K562 (cell line): ENCODE measurements around the gene OLIG1. TPM values are rescaled to one million over a fixed set of nuclear protein-coding genes. Genes with fewer than 3 reads are reported as not detected.
A peak's percentile ranks its signal among the peaks of the same experiment; 100 is the strongest.

ENCODE experiments used
- ATAC-seq: fragments of 200-7000 bp; cut with Tn5 transposase; 3 replicates; pipeline ENCODE4 v1.9.1; 2020; ENCODE audit warnings: moderate library complexity
- BruUV-seq: library from RNA; stranded (reverse); fragments of 400-500 nt; replicated peaks from 2 replicates; lab custom pipeline; 2021; lab: Mats Ljungman, UMichigan
- CTCF ChIA-PET: fragments of 300-600 bp; formaldehyde crosslinking; extraction: SDS; loops from one replicate; lab custom pipeline; 2021; ENCODE audit warnings: low intra/inter-chr PET ratio; lab: Yijun Ruan, JAX
- POLR2A ChIA-PET: fragments of 300-600, 350-650 bp; sonication (Branson Sonifier 250); formaldehyde crosslinking; extraction: SDS; loops from one replicate; lab custom pipeline; 2021; ENCODE audit warnings: antibody characterized with exemption, inconsistent platforms; lab: Yijun Ruan, JAX
- DNase-seq, 4 experiments: peaks; one replicate each; pipeline versions ENCODE4 v3.0.0 to v3.0.0-alpha.2; 2011 to 2018; ENCODE audit warnings: low spot score in 3 of 4, mixed read lengths in 3 of 4; ENCODE audit errors: extremely low read depth in 1 of 4
- FAIRE-seq: peaks from 2 replicates; lab custom pipeline; 2011; peaks lifted over from hg19 to GRCh38; lab: Jason Lieb, UNC
- H2AFZ ChIP-seq: 2 replicates; pipeline ENCODE4 v1.6.0; 2011; ENCODE audit warnings: low read depth, low read length, control low read depth, inconsistent platforms
- H3K27ac ChIP-seq: fragments of 200-600 bp; 3 replicates; pipeline ENCODE4 v1.8.0; 2011; ENCODE audit warnings: low read depth, mild to moderate bottlenecking, control low read depth, inconsistent platforms, low read length, moderate library complexity, mixed read lengths; ENCODE audit errors: extremely low read depth
- H3K27me3 ChIP-seq, 2 experiments: fragments of 300-600 bp in 1 of 2; 2 replicates in 1 of 2; 3 replicates in 1 of 2; pipeline versions ENCODE4 v1.6.0 to v1.8.0; 2011; ENCODE audit warnings: inconsistent platforms in 2 of 2, low read length in 2 of 2, mild to moderate bottlenecking in 1 of 2, mixed read lengths in 1 of 2, moderate library complexity in 1 of 2; ENCODE audit not compliant: control insufficient read depth in 2 of 2, insufficient read depth in 2 of 2
- H3K36me3 ChIP-seq: fragments of 300-600 bp; 3 replicates; pipeline ENCODE4 v1.8.0; 2011; ENCODE audit warnings: mild to moderate bottlenecking, low read length, inconsistent platforms; ENCODE audit not compliant: control insufficient read depth, insufficient read depth
- H3K4me1 ChIP-seq, 2 experiments: fragments of 200-600 bp in 1 of 2; replicated peaks in 1 of 2; 2 replicates in 1 of 2; 3 replicates in 1 of 2; pipeline versions ENCODE4 v1.5.1 to v1.8.0; 2011; ENCODE audit warnings: inconsistent platforms in 2 of 2, low read length in 2 of 2, mild to moderate bottlenecking in 1 of 2, mixed read lengths in 1 of 2, moderate library complexity in 1 of 2; ENCODE audit not compliant: control insufficient read depth in 2 of 2, insufficient read depth in 2 of 2
- H3K4me2 ChIP-seq: 2 replicates; pipeline ENCODE4 v1.6.1; 2011; ENCODE audit warnings: low read length, control low read depth, inconsistent platforms, mixed read lengths; ENCODE audit not compliant: insufficient read depth
- H3K4me3 ChIP-seq: fragments of 200-600 bp; sonication (generic), shearing (Covaris generic); 2 replicates; pipeline ENCODE4 v1.5.1; 2016; ENCODE audit warnings: control low read depth, inconsistent platforms
- H3K79me2 ChIP-seq: fragments of 200-600 bp; 3 replicates; pipeline ENCODE4 v1.8.0; 2011; ENCODE audit warnings: low read length, inconsistent platforms; ENCODE audit not compliant: control insufficient read depth, insufficient read depth
- H3K9ac ChIP-seq, 2 experiments: 2 replicates each; pipeline versions ENCODE4 v1.6.0 to v1.6.1; 2011; ENCODE audit warnings: low read depth in 2 of 2, low read length in 2 of 2, control low read depth in 1 of 2, inconsistent platforms in 1 of 2, mild to moderate bottlenecking in 1 of 2, mixed read lengths in 1 of 2; ENCODE audit not compliant: insufficient read depth in 1 of 2
- H3K9me1 ChIP-seq: one replicate; pipeline ENCODE4 v1.6.0; 2011; ENCODE audit warnings: inconsistent platforms, mild to moderate bottlenecking, low read length, moderate library complexity; ENCODE audit not compliant: control insufficient read depth, insufficient read depth
- H3K9me3 ChIP-seq: replicated peaks from 2 replicates; pipeline ENCODE4 v1.5.1; 2011; ENCODE audit warnings: low read depth, low read length, inconsistent platforms; ENCODE audit not compliant: control insufficient read depth, insufficient read depth
- H4K20me1 ChIP-seq: replicated peaks from 2 replicates; pipeline ENCODE4 v1.6.1; 2011; ENCODE audit warnings: low read length, inconsistent platforms, mixed read lengths; ENCODE audit not compliant: control insufficient read depth, insufficient read depth
- ATF3 ChIP-seq, 2 experiments: fragments of 450-650 bp in 1 of 2; sonication (generic) in 1 of 2; formaldehyde crosslinking in 1 of 2; IDR thresholded peaks in 1 of 2; conservative IDR thresholded peaks in 1 of 2; 2 replicates each; pipeline versions ENCODE4 v1.6.1 to v1.8.1; 2016 to 2023; ENCODE audit warnings: mild to moderate bottlenecking in 2 of 2, moderate library complexity in 2 of 2, inconsistent platforms in 1 of 2, missing genetic modification reagents in 1 of 2
- CTCF ChIP-seq, 3 experiments: IDR thresholded peaks in 2 of 3; conservative IDR thresholded peaks in 1 of 3; 2 replicates each; pipeline ENCODE4 v1.5.1; 2011 to 2012; ENCODE audit warnings: low read length in 3 of 3, mild to moderate bottlenecking in 3 of 3, control low read depth in 2 of 3, improper control_type of control experiment in 1 of 3, inconsistent platforms in 1 of 3, low read depth in 1 of 3, mixed read lengths in 1 of 3, moderate library complexity in 1 of 3; ENCODE audit not compliant: insufficient read depth in 2 of 3
- HMBOX1 ChIP-seq: sonication (generic); IDR thresholded peaks from 2 replicates; pipeline ENCODE4 v1.6.1; 2016
- ZNF507 ChIP-seq: conservative IDR thresholded peaks from 2 replicates; pipeline ENCODE4 v1.6.1; 2017; ENCODE audit warnings: missing genetic modification characterization, missing compliant biosample characterization
- WGBS: fragments of 100-300 bp; shearing (Covaris generic); methylation state at CpG from one replicate; pipeline ENCODE4 v1.1.6; 2016; ENCODE audit warnings: low coverage, mixed read lengths; ENCODE audit not compliant: insufficient coverage; ENCODE audit errors: missing lambda C conversion rate; 5-methylcytosine and 5-hydroxymethylcytosine counted together
- in situ Hi-C: fragments of 300-500 bp; cut with MboI; formaldehyde crosslinking; loops from 4 replicates; pipeline ENCODE4 v1.15.0; 2018; ENCODE audit warnings: inconsistent platforms, mixed read lengths
- intact Hi-C: fragments of 100-400 bp; cut with micrococcal nuclease; formaldehyde crosslinking; loops from 2 replicates; pipeline ENCODE4 v1.14.2; 2022
- polyA plus RNA-seq, 8 experiments: library from polyadenylated mRNA; depleted of rRNA in 4 of 8; stranded (reverse) in 5 of 8; unstranded in 3 of 8; fragments of >200 nt; fragmentation: Nextera tagmentation in 2 of 8; fragmentation: Illumina TruSeq in 1 of 8; extraction: Ambion mirVana in 2 of 8; extraction: Trizol in 1 of 8; gene quantifications; 2 replicates each; pipeline versions ENCODE4 v1.2.1 to v1.2.3, GENCODE V29; 2011 to 2014; ENCODE audit warnings: inconsistent platforms in 1 of 8, missing spikeins in 1 of 8
- total RNA-seq, 7 experiments: library from RNA; depleted of rRNA in 6 of 7; stranded (reverse); fragments of >200 nt in 6 of 7; fragmentation: Illumina TruSeq in 2 of 7; extraction: Trizol in 2 of 7; gene quantifications; 2 replicates each; pipeline versions ENCODE4 v1.2.1 to v1.2.3, GENCODE V29; 2011 to 2021; ENCODE audit warnings: low replicate concordance in 1 of 7

The OLIG1 gene
- total and polyA plus RNA-seq, 9 of the 15 experiments (the other 6 are each of a cell fraction or from before 2014, with no cell fraction given): not detected

- TF ChIP-seq HMBOX1 (0 out of 2 replicates have a peak, but pooled peaks have one; percentile 32), ATF3 (IDR thresholded peaks at IDR 0.05) (peak; percentile 95), ATF3 (CRISPR knock-in tag; conservative IDR thresholded peaks at IDR 0.05) (peak; percentile 97)
Measured at GRCh38 chr21:33078907-33079582, 9.1 kb downstream of the OLIG1 start (continued).

GRCh38 chr21:33080376-33080775 lies 10.4 kb downstream of the OLIG1 start:
- DNase-seq: no peak
- no peaks in the 10 kb centered on the region for H3K79me2 ChIP-seq
- CTCF ChIA-PET: no interaction called here
- BruUV-seq: no TSS peak
- H3K9me3 ChIP-seq: no peaks in the 10 kb centered on the region
- H3K4me1 ChIP-seq: peaks cover 0 to 9% of the 10 kb centered on the region in 2 experiments; a peak in 3 of 5 replicates
- H3K9ac ChIP-seq: no peak overlapping the region
- no peaks in the 10 kb centered on the region for H3K9me1 ChIP-seq
- intact Hi-C loops (no loop called here), in situ Hi-C loops (no loop called here)
- H3K4me2 ChIP-seq: no peak overlapping the region
- H2AFZ ChIP-seq: no peak overlapping the region
- no peak overlapping the region for H3K27ac ChIP-seq
- TF ChIP-seq CTCF (IDR thresholded peaks at IDR 0.05 in 2 of 3, conservative IDR thresholded peaks at IDR 0.05 in 1 of 3; ENCODE audit: insufficient read depth in 2 of 3, low read depth in 1 of 3, low read length in 3 of 3) (peak in 2 of 3 experiments; percentile 10 to 29; a peak in 1 of 6 replicates), ZNF507 (tag) (no peak)
- peaks cover 5 to 17% of the 10 kb centered on the region in 2 experiments; a peak in 4 of 5 replicates for H3K27me3 ChIP-seq
- peaks cover 10% of the 10 kb centered on the region for H4K20me1 ChIP-seq
- POLR2A ChIA-PET: no interaction called here
- no peak for FAIRE-seq
- H3K4me3 ChIP-seq: no peak overlapping the region
- ATAC-seq: no peak
- 5% methylated on average over 3 of the region's 3 CpGs for WGBS
- H3K36me3 ChIP-seq: no peaks in the 10 kb centered on the region
